Measurements from ENCODE around the gene CYP2A6. TPM values are rescaled to one million over a fixed set of nuclear protein-coding genes. Genes with fewer than 3 reads are reported as not detected.
"Not testable (repeated sequence)": the region's sequence is repeated elsewhere in the genome, so short reads cannot be mapped to it uniquely, and the experiment has no call there.

Gene CYP2A6
- total and polyA plus RNA-seq, 7 experiments from 2014 or later, result 0.19 to 0.43 (median 0.27) TPM; not detected in 4

- CTCF ChIA-PET, result interaction anchor here (0.6 kb wide), 1 partner anchor 11 kb away, joined by 3 read pairs; no protein-coding TSS in a partner anchor
- H3K4me3 ChIP-seq (ENCODE audit: low read length); H3K4me3 Mint-ChIP-seq; H3K27ac ChIP-seq (ENCODE audit: low read depth, low read length); H3K9me3 ChIP-seq (ENCODE audit: control insufficient read depth in 2 of 3, low read length in 3 of 3); H3K9me3 Mint-ChIP-seq; DNase-seq; H3K4me1 ChIP-seq (ENCODE audit: control insufficient read depth in 2 of 2, insufficient read depth in 2 of 2, low read length in 2 of 2); POLR2A ChIA-PET; H3K36me3 ChIP-seq (ENCODE audit: control insufficient read depth in 2 of 3, insufficient read depth in 3 of 3, low read length in 3 of 3); ATAC-seq; H3K27me3 ChIP-seq (ENCODE audit: control insufficient read depth in 2 of 2, insufficient read depth in 2 of 2, low read length in 2 of 2); H3K36me3 Mint-ChIP-seq; H3K27ac Mint-ChIP-seq: not testable (repeated sequence)
- intact Hi-C loops (cut with micrococcal nuclease), result loop anchor here in 1 of 2 donors (2.0 kb wide), 1 partner anchor 30 kb away; no protein-coding TSS in a partner anchor
- peaks cover 0 to 39% (median 0%) of the 10 kb centered on the region in 5 donors for H3K27me3 Mint-ChIP-seq
- H3K4me1 Mint-ChIP-seq, result peaks cover 0 to 14% (median 10%) of the 10 kb centered on the region in 7 donors
These were observed 11.8 kb downstream of the CYP2A6 start for GRCh38 chr19:40838477-40838876.

DNA sequence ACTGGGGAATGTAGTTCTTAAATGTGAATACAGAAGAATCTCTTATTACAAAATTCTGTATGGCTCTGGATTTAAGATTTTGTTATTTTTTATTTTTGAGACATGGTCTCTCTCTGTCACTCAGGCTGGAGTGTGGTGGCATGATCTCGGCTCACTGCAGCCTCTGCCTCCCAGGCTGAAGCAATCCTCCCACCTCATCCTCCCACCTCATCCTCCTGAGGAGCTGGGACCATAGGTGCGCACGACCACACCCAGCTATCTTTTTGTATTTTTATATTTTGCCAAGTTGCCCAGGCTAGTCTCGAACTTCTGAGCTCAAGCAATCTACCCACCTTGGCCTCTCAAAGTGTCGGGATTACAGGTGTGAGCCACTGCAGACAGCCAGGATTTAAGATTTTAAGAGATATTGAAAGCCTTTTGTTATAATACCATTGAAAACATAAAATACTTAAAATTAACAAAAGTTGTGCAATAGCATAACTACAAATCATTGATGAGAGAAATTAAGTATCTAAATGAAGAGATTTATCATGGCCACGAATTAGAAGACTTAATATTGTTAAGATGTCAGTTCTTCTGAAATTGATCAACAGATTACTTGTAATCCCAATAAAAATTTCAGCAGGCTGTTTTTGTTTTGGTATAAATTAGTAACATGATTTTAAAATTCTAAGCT lies 13.4 kb downstream of the CYP2A6 start:
- no peaks in the 10 kb centered on the region for H3K4me1 ChIP-seq (ENCODE audit: control insufficient read depth in 2 of 2, insufficient read depth in 2 of 2, low read length in 2 of 2)
- DNase-seq (no peak), ATAC-seq (no peak)
- ChIA-PET CTCF (no interaction called here), POLR2A (no interaction called here)
- no peaks in the 10 kb centered on the region for H3K9me3 ChIP-seq (ENCODE audit: control insufficient read depth in 2 of 3, low read length in 3 of 3)
- no peak overlapping the region for H3K4me3 Mint-ChIP-seq
- H3K4me1 Mint-ChIP-seq, result peaks cover 0 to 20% (median 14%) of the 10 kb centered on the region in 7 donors
- no peaks in the 10 kb centered on the region for H3K27me3 ChIP-seq (ENCODE audit: control insufficient read depth in 2 of 2, insufficient read depth in 2 of 2, low read length in 2 of 2)
- no peaks in the 10 kb centered on the region for H3K36me3 ChIP-seq (ENCODE audit: control insufficient read depth in 2 of 3, insufficient read depth in 3 of 3, low read length in 3 of 3)
- H3K9me3 Mint-ChIP-seq, result no peaks in the 10 kb centered on the region
- H3K36me3 Mint-ChIP-seq, result peaks cover 0 to 2% (median 0%) of the 10 kb centered on the region in 5 donors
- H3K27ac ChIP-seq (ENCODE audit: low read depth, low read length), result no peak overlapping the region
- intact Hi-C loops (cut with micrococcal nuclease), result no loop called here
- no peak overlapping the region for H3K27ac Mint-ChIP-seq
- H3K4me3 ChIP-seq (ENCODE audit: low read length), result no peak overlapping the region
- H3K27me3 Mint-ChIP-seq, result peaks cover 0 to 33% (median 0%) of the 10 kb centered on the region in 5 donors

DNA sequence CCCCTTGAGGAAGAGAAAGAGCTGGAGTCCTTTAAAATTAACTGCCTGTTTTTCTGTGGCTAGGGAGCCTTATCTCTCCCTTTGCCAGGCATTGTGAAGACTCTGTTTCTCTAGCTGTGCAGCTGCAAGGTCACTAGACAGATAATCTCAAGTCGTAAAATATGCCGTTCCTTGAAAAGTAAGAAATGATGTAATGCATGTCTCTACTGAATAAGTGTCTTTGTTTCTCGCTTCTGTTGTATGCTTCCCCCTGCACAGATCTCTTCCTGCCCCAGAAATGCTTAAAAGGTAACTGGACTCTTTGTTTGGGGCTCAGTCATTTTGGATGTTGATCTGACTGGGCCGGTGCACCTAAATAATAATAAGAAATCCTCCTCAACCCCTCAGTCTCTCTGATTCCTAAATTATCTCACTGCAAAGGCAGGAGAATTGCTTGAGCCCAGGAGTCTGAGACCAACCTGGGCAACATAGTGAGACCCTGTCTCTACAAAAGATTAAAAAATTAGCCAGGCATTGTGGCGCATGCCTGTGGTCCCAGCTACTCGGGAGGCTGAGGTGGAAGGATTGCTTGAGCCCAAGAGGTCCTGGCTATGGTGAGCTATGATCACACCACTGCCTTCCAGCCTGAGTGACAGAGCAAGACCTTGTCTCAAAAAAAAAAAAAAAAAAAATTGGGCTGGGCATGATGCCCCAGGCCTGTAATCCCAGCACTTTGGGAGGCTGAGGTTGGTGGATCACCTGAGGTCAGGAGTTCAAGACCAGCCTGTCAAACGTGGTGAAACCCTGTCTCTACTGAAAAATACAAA lies 16.3 kb downstream of the CYP2A6 start:
- peak; percentile 29 for ATAC-seq
- CTCF ChIA-PET; H3K27me3 ChIP-seq (ENCODE audit: control insufficient read depth in 2 of 2, insufficient read depth in 2 of 2, low read length in 2 of 2); H3K36me3 ChIP-seq (ENCODE audit: control insufficient read depth in 2 of 3, insufficient read depth in 3 of 3, low read length in 3 of 3); H3K27me3 Mint-ChIP-seq; intact Hi-C loops (cut with micrococcal nuclease); H3K36me3 Mint-ChIP-seq; H3K9me3 ChIP-seq (ENCODE audit: control insufficient read depth in 2 of 3, low read length in 3 of 3); DNase-seq; H3K4me1 ChIP-seq (ENCODE audit: control insufficient read depth in 2 of 2, insufficient read depth in 2 of 2, low read length in 2 of 2); H3K27ac ChIP-seq (ENCODE audit: low read depth, low read length); H3K4me3 ChIP-seq (ENCODE audit: low read length); H3K9me3 Mint-ChIP-seq: not testable (repeated sequence)
- Mint-ChIP-seq H3K27ac (peak overlapping the region in 7 of 9 donors; percentile 45 to 94 (median 71)), H3K4me1 (peaks cover 0 to 24% (median 17%) of the 10 kb centered on the region in 7 donors), H3K4me3 (peak overlapping the region in 7 of 10 donors; percentile 10 to 64 (median 47))
- POLR2A ChIA-PET, result interaction anchor here (0.6 kb wide), 1 partner anchor 32 kb away, joined by 3 read pairs; no protein-coding TSS in a partner anchor

DNA sequence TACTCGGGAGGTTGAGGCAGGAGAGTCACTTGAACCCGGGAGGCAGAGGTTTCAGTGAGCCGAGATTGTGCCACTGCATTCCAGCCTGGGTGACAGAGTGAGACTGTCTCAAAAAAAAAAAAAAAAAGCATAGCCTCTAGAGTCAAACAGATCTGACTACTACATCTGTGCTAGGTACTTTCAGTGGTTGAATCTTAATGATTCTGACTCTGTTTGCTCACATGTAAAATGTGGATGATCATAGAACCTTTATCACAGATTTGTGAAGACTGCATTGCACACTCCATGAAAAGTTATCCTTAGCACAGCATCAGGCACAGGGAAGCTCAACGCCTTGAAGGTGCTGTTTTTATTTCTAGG lies 17.8 kb downstream of the CYP2A6 start:
- Mint-ChIP-seq H3K4me1 (peaks cover 5 to 32% (median 20%) of the 10 kb centered on the region in 7 donors), H3K36me3 (peaks cover 0 to 13% (median 6%) of the 10 kb centered on the region in 5 donors), H3K27ac (peak overlapping the region in 5 of 9 donors; percentile 16 to 94 (median 59))
- H3K27me3 Mint-ChIP-seq; H3K36me3 ChIP-seq (ENCODE audit: control insufficient read depth in 2 of 3, insufficient read depth in 3 of 3, low read length in 3 of 3); CTCF ChIA-PET; H3K4me3 Mint-ChIP-seq; intact Hi-C loops (cut with micrococcal nuclease); H3K9me3 ChIP-seq (ENCODE audit: control insufficient read depth in 2 of 3, low read length in 3 of 3); POLR2A ChIA-PET; H3K27ac ChIP-seq (ENCODE audit: low read depth, low read length); H3K4me3 ChIP-seq (ENCODE audit: low read length); H3K9me3 Mint-ChIP-seq; DNase-seq; ATAC-seq; H3K27me3 ChIP-seq (ENCODE audit: control insufficient read depth in 2 of 2, insufficient read depth in 2 of 2, low read length in 2 of 2); H3K4me1 ChIP-seq (ENCODE audit: control insufficient read depth in 2 of 2, insufficient read depth in 2 of 2, low read length in 2 of 2): not testable (repeated sequence)

DNA sequence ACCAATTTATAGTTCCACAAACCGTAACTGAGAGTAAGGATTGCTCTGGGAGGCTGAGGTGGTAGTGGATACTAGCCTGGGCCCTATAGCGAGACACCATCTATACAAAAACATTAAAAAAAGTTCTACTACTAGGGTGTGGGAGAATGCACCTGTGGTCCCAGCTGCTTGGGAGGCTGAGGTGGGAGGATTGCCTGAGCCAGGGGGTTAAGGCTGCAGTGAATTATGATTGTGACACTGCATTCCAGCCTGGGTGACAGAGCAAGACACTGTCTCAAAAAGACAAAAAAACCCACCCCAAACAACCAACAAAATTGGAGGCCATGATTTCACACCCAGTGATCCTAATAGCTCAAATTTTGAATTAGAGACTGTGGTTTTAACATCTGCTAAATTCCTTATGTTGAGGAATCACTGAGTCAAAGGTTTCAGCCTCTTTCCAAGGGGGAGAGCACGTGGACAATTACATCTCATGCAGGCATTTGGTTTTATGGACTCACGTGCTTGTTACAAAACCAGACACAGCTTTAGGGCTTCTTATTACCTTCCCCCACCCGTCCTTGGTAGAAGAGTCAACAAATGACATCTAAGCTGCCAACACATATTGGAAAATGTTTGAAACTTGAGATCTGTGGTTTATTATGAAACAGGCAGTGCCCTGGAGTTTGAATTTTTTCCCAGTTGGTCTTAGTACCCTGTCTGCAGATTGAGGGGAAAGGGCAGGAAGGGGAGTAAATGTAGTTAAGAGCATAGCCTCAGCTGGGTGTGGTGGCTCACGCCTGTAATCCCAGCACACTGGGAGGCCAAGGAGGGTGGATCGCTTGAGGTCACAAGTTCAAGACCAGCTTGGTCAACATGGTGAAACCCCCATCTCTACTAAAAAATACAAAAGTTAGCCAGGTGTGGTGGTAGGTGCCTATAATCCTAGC lies 18.5 kb downstream of the CYP2A6 start:
- H3K27ac ChIP-seq (ENCODE audit: low read depth, low read length), result no peak overlapping the region
- ATAC-seq (no peak), DNase-seq (no peak)
- intact Hi-C loops (cut with micrococcal nuclease), result no loop called here
- no peaks in the 10 kb centered on the region for H3K27me3 ChIP-seq (ENCODE audit: control insufficient read depth in 2 of 2, insufficient read depth in 2 of 2, low read length in 2 of 2)
- ChIA-PET CTCF (no interaction called here), POLR2A (interaction anchor here (1.3 kb wide), 1 partner anchor 15 kb away, joined by 5 read pairs; no protein-coding TSS in a partner anchor)
- Mint-ChIP-seq H3K4me1 (peaks cover 11 to 38% (median 27%) of the 10 kb centered on the region in 7 donors), H3K4me3 (peak overlapping the region in 1 of 10 donors; percentile 15), H3K27me3 (no peaks in the 10 kb centered on the region), H3K36me3 (peaks cover 4 to 20% (median 11%) of the 10 kb centered on the region in 5 donors), H3K27ac (peak overlapping the region in 6 of 9 donors; percentile 59 to 85 (median 72)), H3K9me3 (peaks cover 0 to 9% (median 0%) of the 10 kb centered on the region in 11 donors)
- peaks cover 5 to 11% of the 10 kb centered on the region in 2 donors for H3K4me1 ChIP-seq (ENCODE audit: control insufficient read depth in 2 of 2, insufficient read depth in 2 of 2, low read length in 2 of 2)
- H3K4me3 ChIP-seq (ENCODE audit: low read length), result no peak overlapping the region
- H3K36me3 ChIP-seq (ENCODE audit: control insufficient read depth in 2 of 3, insufficient read depth in 3 of 3, low read length in 3 of 3), result no peaks in the 10 kb centered on the region
- H3K9me3 ChIP-seq (ENCODE audit: control insufficient read depth in 2 of 3, low read length in 3 of 3), result no peaks in the 10 kb centered on the region

- DNase-seq; H3K4me3 Mint-ChIP-seq; intact Hi-C loops (cut with micrococcal nuclease); H3K4me3 ChIP-seq (ENCODE audit: low read length); H3K27me3 Mint-ChIP-seq; ATAC-seq; H3K27ac ChIP-seq (ENCODE audit: low read depth, low read length); CTCF ChIA-PET; H3K36me3 ChIP-seq (ENCODE audit: control insufficient read depth in 2 of 3, insufficient read depth in 3 of 3, low read length in 3 of 3); H3K27me3 ChIP-seq (ENCODE audit: control insufficient read depth in 2 of 2, insufficient read depth in 2 of 2, low read length in 2 of 2); H3K9me3 ChIP-seq (ENCODE audit: control insufficient read depth in 2 of 3, low read length in 3 of 3): not testable (repeated sequence)
- peaks cover 16 to 43% (median 35%) of the 10 kb centered on the region in 7 donors for H3K4me1 Mint-ChIP-seq
- POLR2A ChIA-PET, result interaction anchor here (1.3 kb wide), 1 partner anchor 14 kb away, joined by 5 read pairs; no protein-coding TSS in a partner anchor
- H3K27ac Mint-ChIP-seq, result peak overlapping the region in 6 of 9 donors; percentile 30 to 95 (median 82)
- peaks cover 0 to 12% (median 0%) of the 10 kb centered on the region in 11 donors for H3K9me3 Mint-ChIP-seq
- peaks cover 4 to 25% (median 11%) of the 10 kb centered on the region in 5 donors for H3K36me3 Mint-ChIP-seq
- peaks cover 5 to 15% of the 10 kb centered on the region in 2 donors for H3K4me1 ChIP-seq (ENCODE audit: control insufficient read depth in 2 of 2, insufficient read depth in 2 of 2, low read length in 2 of 2)
These were observed 19.5 kb downstream of the CYP2A6 start for GRCh38 chr19:40830741-40831140.

All from naive thymus-derived CD4-positive, alpha-beta T cell (primary cell).